DMS153 (cell line): ENCODE results near the gene MAGEB5.
"Not testable (repeated sequence)": the region's sequence is repeated elsewhere in the genome, so short reads cannot be mapped to it uniquely, and the experiment has no call there.

Source experiments
- DNase-seq: peaks from one replicate; lab custom pipeline; 2025; lab: John Stamatoyannopoulos, UW

The MAGEB5 gene

GRCh38 chrX:26215869-26216268 lies at the start of gene MAGEB5:
TSS of gene MAGEB5 (plus strand) at chrX:26216169. CDS start at chrX:26217302, 1,133 bp downstream.
- DNase-seq: no peak

GRCh38 chrX:26192204-26192603 lies 23.8 kb upstream of the MAGEB5 start, which contains the start of gene MAGEB6:
TSS of gene MAGEB6 (plus strand) at chrX:26192440. CDS start at chrX:26193847, 1,407 bp downstream.
- no peak for DNase-seq

GRCh38 chrX:26203561-26203960 lies 12.4 kb upstream of the MAGEB5 start:
- no peak for DNase-seq

GRCh38 chrX:26204717-26205116 lies 11.3 kb upstream of the MAGEB5 start:
- not testable (repeated sequence) for DNase-seq

GRCh38 chrX:26208012-26208411 lies 8.0 kb upstream of the MAGEB5 start:
- DNase-seq: no peak

- no peak for DNase-seq
These were observed 3.4 kb downstream of the MAGEB5 start for GRCh38 chrX:26219351-26219750.

DNA sequence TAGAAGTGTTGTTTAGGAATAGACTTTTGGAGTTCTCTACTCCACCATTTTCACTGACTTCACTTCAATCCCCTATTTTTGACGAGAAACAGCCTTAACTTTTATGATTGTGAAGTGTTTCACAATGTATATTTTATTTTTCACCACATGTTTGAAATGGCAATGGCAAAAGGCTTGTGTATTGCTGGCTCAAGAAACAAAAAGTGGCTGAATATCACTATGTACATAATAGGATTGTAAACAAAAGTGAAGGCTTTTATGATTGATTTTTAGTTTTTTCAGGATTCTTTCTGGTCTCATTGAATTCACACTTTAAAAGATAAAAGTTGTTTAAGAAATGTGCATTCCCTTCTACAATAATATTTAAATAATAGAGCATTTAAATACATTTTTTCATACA lies 18.2 kb downstream of the MAGEB5 start:
- DNase-seq: no peak

- no peak for DNase-seq
These were observed 37.6 kb downstream of the MAGEB5 start for GRCh38 chrX:26253526-26253925.

GRCh38 chrX:26254436-26254835 lies 38.5 kb downstream of the MAGEB5 start:
- no peak for DNase-seq

GRCh38 chrX:26262121-26262523 lies 46.2 kb downstream of the MAGEB5 start:
- DNase-seq: no peak
